ENCODE data around the gene MIER1.
A peak's percentile ranks its signal among the peaks of the same experiment; 100 is the strongest.

The MIER1 gene

GRCh38 chr1:66999640-67000400, 75.0 kb downstream of the MIER1 start:
- no peak for DNase-seq

- no peak for DNase-seq
Observed at GRCh38 chr1:67001682-67002425, 77.1 kb downstream of the MIER1 start.

GRCh38 chr1:67004176-67004575, 79.4 kb downstream of the MIER1 start:
- peak; percentile 12 to 71 for DNase-seq

GRCh38 chr1:67005068-67005467, 80.3 kb downstream of the MIER1 start:
- no peak for DNase-seq

- DNase-seq: no peak
Observed at GRCh38 chr1:67009792-67010191, 85.0 kb downstream of the MIER1 start.

- DNase-seq: no peak
Observed at GRCh38 chr1:67013573-67013972, 88.8 kb downstream of the MIER1 start.

- no peak for DNase-seq
Observed at GRCh38 chr1:67018574-67018973, 93.8 kb downstream of the MIER1 start.

GRCh38 chr1:67019121-67019520, 94.3 kb downstream of the MIER1 start:
- DNase-seq: no peak

GRCh38 chr1:67019600-67020136, 94.9 kb downstream of the MIER1 start:
- DNase-seq: no peak

GRCh38 chr1:67020304-67020703, 95.5 kb downstream of the MIER1 start:
- no peak for DNase-seq

- no peak for DNase-seq
Observed at GRCh38 chr1:67020765-67021164, 96.0 kb downstream of the MIER1 start.

- no peak for DNase-seq
Observed at GRCh38 chr1:67029472-67029871, 104.7 kb downstream of the MIER1 start.

- no peak for DNase-seq
Observed at GRCh38 chr1:67031121-67031858, 106.5 kb downstream of the MIER1 start.

- DNase-seq: no peak
Observed at GRCh38 chr1:67031859-67032247, 107.1 kb downstream of the MIER1 start.
